RPMI8226 (cell line): ENCODE measurements around the gene NR4A1.

Experiments used
- DNase-seq: peaks from one replicate; pipeline ENCODE4 v3.0.0-alpha.2; 2015

The NR4A1 gene

DNA sequence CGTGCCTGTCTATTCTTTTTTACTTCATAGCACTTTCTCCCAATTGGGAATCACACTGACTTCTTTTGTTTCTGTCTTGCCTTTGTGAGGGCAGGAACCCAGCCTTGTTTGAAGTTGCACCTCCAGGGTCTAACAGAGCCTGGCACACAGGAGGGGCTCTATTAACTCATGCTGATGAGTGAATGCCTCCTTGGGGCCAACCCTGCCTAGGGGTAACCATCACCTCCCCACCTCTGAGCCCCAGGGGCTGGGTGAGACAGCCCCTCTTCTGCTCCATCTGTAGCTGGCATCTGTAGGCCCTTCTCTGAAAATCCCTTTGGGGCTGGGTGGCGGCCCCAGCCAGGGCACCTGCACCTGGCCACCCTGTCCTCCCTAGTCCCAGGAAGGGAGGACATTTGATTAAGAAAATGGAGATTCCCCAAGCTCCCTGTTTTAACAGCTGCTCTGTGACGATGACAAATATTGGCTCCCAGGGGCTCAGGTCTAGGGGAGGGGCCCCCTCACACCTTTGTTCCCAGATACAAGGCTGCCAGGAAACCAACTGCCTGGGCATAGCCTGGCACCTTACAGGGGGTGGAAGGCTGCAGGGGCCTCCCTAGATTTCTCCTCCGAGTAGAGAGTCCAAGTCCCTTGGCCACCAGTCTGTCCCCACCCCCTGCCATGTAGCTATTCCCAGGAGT is 32.7 kb upstream of the NR4A1 start:
- no peak for DNase-seq

DNA sequence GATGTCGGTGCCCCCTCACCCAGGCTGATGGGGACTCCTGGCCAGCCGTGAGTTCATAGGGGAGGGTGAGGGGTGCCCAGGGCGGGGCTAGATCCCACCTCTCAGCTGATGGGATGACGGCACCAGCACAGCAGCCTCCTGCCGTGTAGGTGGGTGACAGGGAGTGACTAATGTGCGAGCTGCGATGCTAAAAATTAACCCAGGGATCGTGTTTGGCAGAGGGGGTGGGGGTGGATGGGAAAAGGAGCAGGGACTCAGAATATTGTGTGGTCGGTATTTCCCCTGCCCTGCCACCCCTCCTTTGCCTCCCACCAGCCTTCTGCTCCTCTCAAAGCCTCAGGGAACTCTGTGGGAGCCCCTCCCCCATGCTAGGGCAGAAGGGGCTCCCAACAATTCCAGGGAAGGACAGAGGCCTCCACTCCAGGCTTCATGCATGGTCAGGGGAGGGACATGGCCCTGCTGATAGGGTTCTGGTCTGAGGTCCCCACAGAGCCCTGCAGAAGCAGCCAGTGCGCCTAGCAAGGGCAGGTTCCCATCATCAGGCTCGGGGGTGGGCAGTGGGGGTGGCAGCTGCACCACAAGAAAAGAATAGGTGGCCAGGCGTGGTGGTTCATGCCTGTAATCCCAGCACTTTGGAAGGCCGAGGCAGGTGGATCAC is 32.0 kb upstream of the NR4A1 start:
- DNase-seq, result no peak

DNA sequence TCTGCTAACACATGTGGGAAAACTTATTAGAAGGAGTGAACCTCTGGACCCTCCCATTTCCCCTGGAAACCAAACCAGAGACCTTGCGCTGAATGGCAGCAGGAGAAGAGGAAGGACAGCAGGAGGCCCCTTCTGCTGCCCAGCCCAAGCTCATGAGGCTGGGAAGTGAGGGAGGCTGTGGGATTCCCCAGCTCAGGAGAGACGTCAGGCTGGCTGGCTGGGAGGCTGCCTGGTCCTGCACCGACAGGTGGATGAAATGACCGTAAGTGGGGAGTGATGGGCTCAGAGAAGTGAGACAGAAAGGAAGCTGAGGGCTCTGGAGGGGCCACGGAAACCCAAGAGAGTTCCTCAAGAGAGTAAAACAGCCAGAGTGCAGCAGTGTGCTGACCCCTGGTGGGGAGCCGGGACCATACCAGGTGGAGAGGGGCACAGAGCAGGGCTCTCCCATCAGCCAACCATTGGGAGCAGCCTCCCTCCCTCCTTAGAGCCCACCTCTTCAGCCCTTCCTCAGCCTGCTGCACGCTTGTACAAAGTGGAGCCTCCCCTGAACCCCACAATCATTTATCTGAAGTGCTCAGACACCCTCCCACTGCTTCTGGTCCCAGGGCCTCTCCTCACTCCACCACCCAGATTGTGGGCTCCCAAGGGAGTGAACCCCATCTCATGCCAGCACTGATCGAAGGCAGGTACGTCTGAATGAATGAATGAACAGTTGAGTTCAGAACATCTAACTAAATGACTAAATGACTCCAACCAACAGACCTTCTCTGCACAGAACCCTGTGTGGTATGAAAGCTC is 30.5 kb upstream of the NR4A1 start:
- peak; percentile 70 for DNase-seq

DNA sequence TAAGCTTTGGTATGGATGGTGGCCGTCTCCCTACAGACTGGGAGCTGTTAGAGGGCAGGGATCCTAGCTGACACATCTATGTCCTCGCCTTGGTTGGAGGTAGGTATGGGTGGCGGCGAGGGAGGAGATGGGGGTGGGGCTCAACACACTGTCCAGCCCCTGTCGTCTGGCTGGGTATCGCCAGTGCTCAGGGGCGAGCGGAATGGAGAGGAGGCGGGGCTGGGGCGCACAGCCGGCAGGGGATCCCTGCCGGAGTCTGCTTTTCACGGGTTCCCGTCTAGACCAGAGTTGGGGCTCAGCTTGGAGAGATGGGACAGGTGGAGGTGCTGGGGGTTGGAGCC is 28.4 kb upstream of the NR4A1 start:
- DNase-seq, result no peak

DNA sequence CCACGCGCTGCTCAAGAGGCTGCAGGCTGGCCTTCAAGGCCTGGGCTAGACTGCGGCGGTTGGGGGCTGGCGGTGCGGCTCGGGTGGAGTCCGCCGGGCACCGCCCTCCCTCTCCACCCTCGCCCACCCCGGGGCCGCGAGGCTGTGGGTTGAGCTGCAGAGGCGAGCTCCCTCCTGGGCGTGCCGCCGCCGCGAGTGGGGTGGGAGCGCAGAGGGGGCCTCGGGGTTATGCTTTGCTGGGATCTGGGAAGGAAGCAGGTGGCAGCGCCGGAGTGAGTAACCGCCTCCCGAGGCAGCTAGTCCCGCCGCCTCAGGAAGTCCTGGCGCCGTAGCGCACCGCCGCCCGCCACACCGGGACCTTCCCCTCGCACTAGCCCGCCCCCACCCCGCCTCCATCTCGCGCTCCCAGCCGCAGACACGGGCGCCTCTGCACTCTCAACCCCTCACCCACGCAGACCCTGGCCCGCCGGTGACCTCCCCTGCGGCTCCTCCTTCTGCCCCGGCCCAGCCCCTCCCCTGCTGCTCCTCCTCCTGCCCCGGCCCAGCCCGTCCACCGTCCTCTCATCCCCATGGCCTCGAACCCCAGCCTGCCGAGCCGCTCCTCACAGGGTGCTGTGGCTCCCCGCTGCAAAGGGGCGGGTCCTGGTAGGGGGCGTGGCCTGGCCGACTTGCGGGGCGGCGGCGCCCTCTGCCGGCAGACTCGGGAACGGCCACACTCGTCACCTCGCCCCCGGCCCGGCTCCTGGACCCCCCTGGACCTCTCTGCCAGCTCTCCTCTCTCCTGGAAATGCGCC is 27.9 kb upstream of the NR4A1 start:
- peak; percentile 89 for DNase-seq

DNA sequence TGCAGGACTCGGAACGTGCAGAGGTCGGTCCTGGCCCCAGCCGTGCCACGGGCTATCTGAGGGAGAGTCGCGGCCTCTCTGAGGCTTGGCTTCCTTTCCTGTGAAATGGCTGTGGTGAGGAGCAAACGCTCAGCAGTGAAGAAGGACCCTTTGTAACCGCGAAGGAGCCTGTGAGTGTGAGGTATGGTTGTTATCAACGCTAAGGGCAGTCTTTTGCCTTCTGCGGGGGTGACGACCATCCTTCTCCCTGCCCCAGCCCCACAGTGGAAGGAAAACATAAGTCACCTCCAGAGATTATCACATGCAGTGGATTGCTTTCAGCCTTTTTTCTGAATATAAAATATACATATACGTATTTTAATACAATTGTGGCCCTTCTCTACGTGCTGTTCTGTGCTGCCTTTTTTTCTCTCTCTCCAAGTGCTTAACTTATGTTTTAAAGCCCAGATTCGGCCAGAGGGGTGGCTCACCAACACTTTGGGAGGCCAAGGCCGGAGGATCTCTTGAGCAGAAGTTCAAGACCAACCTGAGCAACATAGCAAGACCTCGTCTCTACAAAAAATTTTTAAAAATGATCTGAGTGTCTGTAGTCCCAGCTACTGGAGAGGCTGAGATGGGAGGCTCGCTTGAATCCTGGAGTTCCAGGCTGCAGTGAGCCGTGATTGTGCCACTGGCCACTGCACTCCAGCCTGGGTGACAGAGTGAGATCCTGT is 27.1 kb upstream of the NR4A1 start:
- DNase-seq, result no peak

DNA sequence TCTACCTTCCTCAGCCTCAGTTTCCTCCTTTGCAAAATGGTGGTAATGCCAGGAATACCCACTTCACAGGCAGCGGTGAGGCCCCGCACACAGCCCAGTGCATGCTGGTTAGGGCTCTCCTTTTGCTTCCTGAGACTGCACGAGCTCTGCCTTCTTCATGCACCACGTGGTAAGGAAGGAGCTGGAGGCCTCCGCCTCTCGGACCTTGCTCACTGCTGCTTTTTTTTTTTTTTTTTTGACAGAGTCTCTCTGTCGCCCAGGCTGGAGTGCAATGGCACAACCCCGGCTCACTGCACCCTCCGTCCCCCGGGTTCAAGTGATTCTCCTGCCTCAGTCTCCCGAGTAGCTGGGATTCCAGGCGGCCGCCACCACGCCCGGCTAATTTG is 26.4 kb upstream of the NR4A1 start:
- no peak for DNase-seq

DNA sequence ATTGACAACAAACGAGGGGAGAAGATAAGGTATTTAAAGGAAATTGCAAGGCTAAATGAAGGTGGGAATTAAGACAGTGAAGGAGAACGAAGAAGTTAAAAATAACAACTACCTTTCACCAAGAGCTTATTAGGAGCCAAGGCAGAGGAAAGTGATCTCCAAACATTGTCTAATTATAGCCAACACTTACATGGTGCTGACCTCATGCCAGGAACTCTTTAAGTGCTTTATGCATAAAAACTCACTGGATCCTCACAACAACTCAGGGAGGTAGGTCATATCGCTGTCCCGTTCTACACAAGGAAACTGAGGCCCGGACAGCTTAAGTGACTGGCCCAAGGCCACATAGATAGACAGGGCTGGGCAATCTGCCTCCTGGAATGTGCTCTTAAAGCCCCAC is 25.0 kb upstream of the NR4A1 start:
- no peak for DNase-seq

DNA sequence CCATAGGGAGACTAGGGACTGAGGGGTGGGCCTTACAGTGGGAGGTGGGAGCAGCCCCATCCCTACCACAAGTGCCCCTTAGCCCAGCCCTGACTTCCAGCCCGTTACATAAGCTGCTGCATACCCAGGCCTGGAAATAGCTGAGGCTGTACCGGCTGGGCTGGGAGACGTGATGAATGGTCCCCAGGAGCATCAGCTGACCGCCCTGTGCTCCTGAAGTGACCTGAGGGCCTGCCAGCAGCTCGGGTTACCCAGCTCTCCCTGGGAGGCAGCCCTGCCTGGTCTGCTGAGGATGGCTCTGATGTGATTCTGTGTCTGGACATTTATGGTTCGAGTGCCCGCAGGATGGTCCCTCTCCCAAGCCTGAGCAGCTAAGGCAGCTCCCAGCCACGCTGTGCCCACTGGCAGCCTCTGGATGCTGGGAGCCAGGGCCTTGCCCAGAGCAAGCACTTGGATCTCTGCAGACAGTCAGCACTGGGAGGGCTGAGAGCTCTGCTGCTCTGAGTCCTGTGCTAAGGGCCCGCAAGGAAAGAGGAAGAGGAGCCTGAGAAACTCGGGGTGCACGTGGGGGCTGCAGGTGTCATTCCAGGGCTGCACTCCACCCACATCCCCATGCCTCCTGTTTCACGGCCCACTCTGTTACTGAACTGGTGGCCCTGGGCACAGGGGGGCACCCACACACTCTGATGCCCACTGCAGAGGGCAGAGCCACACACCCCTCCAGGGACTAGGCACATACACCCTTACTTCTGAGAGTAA is 24.0 kb upstream of the NR4A1 start:
- no peak for DNase-seq

DNA sequence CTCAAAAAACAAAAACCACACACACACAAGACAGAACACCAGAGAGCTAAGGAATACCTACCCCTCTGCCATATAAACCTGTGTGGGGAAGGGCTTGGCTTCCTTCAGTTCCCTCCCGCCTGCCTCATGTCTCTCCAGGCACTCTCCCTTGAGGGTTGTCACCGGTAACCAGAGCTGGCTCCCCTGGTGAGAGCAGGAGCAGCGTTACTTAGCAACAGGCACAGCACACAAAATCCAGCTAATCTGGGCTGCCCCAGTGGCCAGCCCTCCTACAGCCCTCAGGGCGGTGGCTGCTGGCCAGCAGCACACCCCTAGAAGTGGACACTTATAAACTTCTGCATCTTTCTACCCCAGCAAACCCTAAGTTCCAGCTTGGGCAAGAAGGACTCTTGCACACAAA is 21.6 kb upstream of the NR4A1 start:
- DNase-seq, result peak; percentile 32

DNA sequence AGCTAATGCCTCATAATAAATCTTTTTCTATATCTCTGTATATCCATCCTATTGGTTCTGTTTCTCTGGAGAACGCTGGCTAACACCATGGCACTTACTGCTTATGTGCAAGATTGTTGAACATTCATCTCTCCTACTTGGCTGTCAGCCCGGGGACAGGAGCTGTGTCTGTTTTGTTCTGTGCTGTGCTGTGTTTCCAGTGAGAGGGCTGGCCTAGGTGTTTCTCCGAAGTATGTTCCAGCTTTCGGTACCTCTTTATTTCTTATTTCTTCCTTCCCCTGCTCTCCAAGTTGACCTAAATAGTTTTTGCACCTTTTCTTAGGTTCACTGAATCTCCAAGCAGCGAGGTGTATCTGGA is 18.8 kb upstream of the NR4A1 start:
- peak; percentile 79 for DNase-seq

DNA sequence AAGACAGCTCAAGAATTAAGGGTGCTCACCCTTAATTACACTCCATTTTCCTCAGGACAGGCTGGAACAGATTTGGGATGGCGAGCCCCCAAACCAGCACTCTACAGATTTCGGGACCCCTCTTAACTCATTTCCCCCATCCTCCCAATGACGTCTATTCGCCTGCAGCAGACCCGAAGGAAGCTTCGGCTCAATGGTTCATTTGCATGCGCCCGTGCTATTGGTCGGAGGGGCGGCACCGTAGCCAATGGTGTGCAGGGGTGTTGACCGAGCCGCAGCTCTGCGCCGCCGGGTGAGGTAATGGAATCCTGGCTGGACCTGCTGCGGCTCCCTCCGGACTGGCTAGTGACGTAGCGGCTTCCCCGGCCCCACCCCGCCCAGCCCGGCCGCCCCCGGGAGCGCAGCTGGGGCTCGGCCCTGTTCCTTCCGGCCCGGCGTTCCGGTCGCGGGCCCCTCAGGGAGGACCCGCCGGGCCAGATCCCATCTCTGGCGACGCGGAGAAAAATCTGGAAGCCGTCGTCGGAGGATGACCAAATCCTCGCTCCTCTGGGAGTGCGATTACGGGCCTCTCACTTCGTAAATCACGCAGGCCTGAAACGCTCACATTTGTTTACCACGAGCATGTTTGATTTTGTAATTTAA is 18.3 kb upstream of the NR4A1 start:
- peak; percentile 96 for DNase-seq

DNA sequence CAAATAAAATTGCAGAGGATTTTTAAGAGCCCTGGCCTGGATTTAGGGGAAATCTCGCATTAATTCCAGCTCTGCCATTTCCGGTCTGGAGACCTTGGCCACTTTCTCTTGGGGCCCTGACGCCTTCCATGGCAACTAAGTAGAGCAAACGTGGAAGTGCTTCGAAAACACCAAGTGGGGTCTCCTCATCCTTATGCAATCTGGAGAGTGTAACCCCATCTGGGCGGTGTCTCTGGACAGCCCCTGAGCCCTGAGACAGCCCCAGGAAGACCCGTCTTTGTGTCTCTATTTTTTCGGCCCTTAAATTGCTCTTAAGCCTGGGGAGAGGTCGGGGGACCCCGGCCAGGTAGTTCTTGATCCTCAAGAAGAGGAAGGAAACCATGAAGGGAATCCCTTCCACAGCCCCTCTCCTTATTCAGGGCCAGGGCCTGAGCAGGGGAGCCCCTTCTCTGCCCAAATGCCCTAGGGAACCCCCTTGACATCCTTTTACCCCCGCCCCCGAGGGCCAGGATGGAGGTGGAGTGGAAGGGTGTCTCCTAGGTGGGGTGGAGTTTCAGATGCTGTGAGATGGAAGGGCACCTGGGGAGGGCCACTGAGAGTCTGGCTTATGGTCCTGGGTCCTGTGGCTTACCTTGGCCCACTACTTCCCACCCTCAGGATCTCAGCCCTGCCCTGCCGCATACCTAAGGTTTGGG is 17.6 kb upstream of the NR4A1 start:
- no peak for DNase-seq

DNA sequence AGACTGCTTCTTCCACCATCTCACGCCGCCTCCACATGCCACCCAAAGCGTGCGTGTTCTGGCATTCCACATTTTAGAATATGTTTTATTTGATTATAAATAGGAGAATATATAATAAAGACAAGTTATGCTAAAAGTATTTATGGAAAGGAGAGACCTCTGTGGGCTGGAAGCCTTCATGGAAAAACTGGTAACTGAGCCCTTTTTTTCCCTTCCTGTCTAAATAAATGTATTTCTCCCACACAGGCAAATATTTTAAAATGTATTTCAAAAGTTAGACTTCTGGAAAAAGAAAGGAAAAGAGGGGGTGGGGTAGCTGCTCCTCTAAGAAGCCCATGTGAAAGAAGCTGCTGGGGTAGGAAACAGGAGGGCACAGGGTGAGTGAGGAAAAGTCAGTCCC is 16.1 kb upstream of the NR4A1 start:
- no peak for DNase-seq

DNA sequence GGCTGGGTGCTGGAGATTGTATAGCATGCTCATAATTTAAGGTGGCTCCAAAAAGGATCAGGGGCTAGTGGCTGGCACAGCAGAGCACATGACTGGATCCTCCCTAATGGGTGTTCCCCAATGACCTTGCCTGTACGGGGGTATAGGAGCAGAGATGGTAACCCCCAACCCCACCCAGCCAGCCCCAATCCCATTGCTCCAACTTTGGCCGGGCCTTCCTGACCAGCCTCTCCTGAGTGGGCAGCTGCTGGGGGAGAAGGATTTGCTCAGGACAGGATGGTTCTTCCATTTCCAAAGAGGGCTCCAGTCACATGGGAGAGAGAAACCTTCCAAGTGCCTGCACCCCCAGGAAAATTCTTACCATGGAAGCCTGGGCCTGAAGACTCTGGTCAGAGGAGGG is 15.3 kb upstream of the NR4A1 start:
- DNase-seq, result no peak

DNA sequence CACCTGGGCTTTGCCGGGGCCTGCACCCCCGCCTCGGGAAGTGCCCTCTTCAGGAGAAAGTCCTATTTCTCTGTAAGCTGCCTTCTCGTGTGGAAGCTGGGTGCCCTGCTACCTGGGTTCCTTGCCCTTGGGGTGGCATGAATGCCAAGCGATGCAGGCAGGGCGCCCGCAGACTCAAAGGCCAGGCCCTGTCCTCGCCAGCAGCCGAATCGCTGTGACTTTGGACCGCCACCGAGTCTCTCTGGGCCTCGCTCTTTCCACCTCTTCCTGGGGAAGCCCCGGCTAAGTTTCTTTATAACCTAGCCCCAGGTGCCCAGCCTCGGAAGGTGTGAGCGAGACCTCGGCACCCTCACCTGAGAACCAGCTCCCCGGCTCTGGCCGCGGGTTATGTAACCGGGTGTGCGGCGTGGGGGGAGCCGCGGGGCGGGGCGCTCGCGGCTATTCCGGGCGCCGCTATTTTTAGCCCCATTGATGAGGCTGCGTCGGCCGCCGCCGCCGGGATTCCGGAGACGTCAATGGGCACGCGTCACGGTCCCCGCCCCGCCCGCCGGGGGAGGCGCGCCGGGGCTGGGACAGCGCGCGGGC is 14.6 kb upstream of the NR4A1 start:
- DNase-seq, result peak; percentile 93

DNA sequence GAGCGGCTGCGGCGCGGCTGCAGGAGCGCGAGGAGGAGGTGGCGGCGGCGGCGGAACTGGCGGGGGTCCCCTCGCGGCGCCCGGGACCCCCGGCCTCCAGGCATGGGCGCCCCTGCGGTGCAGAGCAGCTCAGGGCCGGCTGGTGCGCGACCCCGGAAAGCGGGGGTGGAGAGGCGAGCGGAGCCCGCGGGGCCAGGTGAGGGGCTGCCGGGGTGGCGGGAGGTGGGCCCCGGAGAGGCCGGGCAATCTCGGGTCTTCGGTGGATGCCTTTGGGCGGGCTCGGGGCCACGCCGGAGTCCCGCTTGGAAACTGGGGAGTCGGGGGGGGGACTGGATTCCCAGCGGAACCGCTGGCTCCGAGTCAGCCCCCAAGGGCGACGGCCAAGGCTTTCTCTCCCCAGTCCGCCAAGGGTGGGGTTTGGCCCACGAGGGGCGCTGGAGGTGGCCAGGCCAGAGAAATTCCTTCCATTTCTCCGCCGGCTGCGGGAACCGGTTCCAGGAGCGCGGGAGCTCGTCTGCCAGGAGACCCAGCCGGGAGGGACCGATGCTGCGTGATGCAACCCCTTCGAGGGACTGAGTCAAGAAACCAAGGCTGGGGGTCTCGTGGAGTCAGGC is 13.9 kb upstream of the NR4A1 start:
- DNase-seq, result no peak

DNA sequence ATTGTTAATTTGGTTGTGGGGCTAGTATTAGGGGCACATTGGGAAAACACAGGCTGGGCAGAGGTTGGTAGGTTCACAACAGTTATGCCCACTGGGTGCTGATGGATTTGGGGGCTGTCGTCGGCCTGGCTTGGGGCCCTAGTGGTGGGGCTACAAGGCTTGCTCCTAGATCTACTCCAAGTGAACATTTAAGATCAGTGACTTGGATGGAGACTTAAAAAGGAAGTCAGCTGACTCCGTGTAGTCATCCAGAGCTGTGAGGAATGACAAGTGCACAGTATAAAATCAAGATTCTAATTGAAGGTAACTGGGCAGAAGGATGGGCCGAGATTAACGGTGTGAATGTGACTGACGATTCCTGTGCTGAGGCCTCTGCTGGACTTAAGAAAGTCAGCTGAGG is 12.8 kb upstream of the NR4A1 start:
- DNase-seq, result no peak

DNA sequence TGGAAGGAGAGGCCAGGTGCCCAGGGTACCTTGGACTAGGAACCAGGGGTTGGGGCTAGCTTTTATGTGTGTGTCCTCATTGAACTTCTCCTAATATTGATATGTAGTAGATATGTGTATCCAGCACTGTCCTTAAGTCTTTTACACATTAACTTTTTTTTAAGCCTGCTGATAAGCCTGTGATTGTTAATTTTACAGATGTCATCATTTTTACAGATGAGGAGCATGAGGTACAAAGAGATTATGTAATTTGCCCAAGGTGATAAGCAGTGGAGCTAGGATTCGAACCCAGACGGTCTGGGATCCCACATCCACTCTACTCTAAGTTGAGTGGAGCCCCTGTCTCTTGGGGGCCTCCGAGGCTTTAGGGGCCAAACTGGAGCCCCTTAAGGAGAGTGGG is 10.2 kb upstream of the NR4A1 start:
- no peak for DNase-seq

DNA sequence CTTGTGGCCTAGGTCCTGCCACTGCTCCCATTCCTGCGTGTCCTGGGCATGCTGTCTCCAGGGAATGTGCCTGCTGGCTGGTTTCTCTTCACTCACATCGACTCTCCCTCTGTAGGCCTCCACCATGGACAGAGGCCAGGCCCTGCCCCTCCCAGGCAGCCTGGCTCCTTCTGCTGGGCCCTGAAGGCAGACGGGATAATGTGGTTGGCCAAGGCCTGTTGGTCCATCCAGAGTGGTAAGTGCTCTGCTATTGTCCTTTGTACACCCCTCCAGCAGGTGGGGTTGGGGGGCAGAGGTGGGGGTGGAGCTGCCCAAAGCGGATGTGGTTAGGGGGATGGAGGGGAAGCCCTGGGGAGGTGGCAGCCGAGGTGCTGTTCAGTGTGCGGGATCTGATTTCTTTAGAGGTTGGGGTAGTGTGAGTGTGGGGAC is 9.5 kb upstream of the NR4A1 start:
- DNase-seq, result no peak
